Activated naive CD4-positive, alpha-beta T cell treated with anti-CD3 and anti-CD28 coated beads, Interleukin-2, amount 50 U/mL, for 24 hours (primary cell): ENCODE data around the gene RCBTB1.
A peak's percentile ranks its signal among the peaks of the same experiment; 100 is the strongest.
"Not testable (repeated sequence)": the region's sequence is repeated elsewhere in the genome, so short reads cannot be mapped to it uniquely, and the experiment has no call there.

ENCODE experiments used
- H3K27ac Mint-ChIP-seq: one replicate; pipeline ENCODE4 v1.8.0; 2021; ENCODE audit warnings: mild to moderate bottlenecking, mixed read lengths
- H3K27me3 Mint-ChIP-seq: one replicate; pipeline ENCODE4 v1.8.0; 2021; ENCODE audit warnings: mixed read lengths
- H3K36me3 Mint-ChIP-seq: one replicate; pipeline ENCODE4 v1.8.0; 2021; ENCODE audit warnings: mixed read lengths
- H3K4me1 Mint-ChIP-seq: one replicate; pipeline ENCODE4 v1.8.0; 2021; ENCODE audit warnings: mixed read lengths
- H3K4me3 Mint-ChIP-seq: one replicate; pipeline ENCODE4 v1.8.0; 2021; ENCODE audit warnings: mild to moderate bottlenecking, mixed read lengths
- H3K9me3 Mint-ChIP-seq: one replicate; pipeline ENCODE4 v1.8.0; 2021; ENCODE audit warnings: mixed read lengths

Gene RCBTB1

DNA sequence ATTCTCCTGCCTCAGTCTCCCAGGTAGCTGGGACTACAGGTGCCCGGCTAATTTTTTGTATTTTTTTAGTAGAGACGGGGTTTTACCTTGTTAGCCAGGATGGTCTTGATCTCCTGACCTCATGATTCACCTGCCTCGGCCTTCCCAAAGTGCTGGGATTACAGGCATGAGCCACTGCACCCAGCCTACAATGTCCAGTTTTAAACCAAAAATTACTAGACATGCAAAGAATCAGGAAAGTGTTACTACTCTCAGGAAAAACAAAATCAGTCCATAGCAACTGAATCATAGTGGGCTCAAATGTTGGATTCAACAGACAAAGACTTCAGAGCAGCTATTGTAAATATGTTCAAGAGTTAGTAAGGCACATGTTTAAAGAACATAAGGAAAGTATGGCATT, 26.7 kb upstream of the RCBTB1 start:
- H3K27ac Mint-ChIP-seq, H3K9me3 Mint-ChIP-seq, H3K36me3 Mint-ChIP-seq, H3K4me1 Mint-ChIP-seq, H3K4me3 Mint-ChIP-seq, H3K27me3 Mint-ChIP-seq: not testable (repeated sequence)

DNA sequence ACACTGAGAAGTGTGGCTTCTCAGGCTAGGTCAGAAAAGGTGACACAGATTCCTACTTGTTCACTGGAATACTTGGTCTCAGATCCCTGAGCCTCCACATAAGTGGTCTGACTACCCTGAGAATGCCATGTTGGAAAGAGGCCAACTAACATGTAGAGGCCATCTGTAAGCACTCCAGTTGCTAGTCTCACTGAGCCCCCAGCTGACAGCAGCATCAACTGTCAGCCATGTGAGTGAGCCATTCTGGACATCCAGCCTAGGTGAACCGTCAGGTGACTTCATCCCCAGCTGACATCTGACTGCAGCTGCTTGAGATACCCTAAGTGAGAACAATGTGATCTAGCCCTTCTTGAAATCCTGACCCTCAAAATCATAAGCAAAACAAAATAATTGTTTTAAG, 24.8 kb upstream of the RCBTB1 start:
- Mint-ChIP-seq H3K9me3 (no peaks in the 10 kb centered on the region), H3K36me3 (peaks cover 3% of the 10 kb centered on the region), H3K4me3 (no peak overlapping the region), H3K4me1 (peaks cover 5% of the 10 kb centered on the region), H3K27ac (no peak overlapping the region), H3K27me3 (no peaks in the 10 kb centered on the region)

DNA sequence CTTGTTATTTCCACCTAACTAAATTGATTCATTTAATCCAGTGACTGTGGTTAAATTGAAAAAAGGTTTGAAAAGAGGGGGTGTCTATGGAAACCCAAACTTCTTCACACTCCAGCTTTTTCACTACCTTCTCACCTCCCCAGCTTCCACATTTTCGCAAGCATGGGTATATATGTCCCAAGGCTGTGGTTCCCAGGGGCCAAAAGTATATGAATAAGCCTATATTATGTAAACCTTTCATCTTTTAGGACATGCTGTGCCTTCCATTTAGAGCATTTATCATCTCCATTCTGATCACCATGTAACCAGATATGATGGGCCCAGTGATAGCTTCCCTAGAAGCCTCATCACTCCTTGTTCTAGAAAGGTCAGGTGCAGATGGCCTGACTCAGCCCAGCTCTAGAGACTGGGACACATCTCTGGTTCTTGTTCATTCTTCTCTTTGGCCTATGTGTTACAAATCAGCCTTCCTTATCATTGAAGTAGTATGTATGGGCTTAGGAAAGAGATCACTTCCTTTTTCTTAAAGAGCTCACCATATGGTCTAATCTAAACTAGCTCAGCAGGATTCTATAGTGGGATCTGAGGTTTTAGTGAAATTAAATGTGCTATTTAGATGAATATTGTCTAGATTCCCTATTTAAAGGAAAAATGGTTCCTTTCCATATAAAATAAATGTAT, 23.4 kb upstream of the RCBTB1 start:
- no peak overlapping the region for H3K4me3 Mint-ChIP-seq
- peaks cover 3% of the 10 kb centered on the region for H3K36me3 Mint-ChIP-seq
- no peaks in the 10 kb centered on the region for H3K27me3 Mint-ChIP-seq
- no peaks in the 10 kb centered on the region for H3K9me3 Mint-ChIP-seq
- H3K27ac Mint-ChIP-seq, result no peak overlapping the region
- peaks cover 5% of the 10 kb centered on the region for H3K4me1 Mint-ChIP-seq

DNA sequence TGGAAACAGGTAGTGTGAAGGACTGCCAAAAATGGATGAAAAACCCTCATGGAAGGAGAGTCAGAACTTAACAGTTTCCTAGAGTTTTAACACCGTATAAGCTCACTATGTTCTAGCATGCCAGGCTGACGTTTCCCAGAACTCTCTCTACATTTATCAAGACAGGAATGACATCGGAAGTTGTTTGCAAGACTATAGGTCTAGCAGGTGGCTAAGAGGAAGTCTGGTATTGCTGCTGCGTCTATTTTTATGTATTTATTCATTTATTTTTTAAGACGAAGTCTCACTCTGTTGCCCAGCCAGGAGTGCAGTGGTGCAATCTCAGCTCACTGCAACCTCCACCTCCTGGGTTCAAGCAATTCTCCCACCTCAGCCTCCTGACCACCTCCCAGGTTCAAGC, 22.4 kb upstream of the RCBTB1 start:
- peaks cover 3% of the 10 kb centered on the region for H3K36me3 Mint-ChIP-seq
- no peaks in the 10 kb centered on the region for H3K27me3 Mint-ChIP-seq
- H3K27ac Mint-ChIP-seq, result no peak overlapping the region
- no peak overlapping the region for H3K4me3 Mint-ChIP-seq
- peaks cover 5% of the 10 kb centered on the region for H3K4me1 Mint-ChIP-seq
- H3K9me3 Mint-ChIP-seq, result no peaks in the 10 kb centered on the region

DNA sequence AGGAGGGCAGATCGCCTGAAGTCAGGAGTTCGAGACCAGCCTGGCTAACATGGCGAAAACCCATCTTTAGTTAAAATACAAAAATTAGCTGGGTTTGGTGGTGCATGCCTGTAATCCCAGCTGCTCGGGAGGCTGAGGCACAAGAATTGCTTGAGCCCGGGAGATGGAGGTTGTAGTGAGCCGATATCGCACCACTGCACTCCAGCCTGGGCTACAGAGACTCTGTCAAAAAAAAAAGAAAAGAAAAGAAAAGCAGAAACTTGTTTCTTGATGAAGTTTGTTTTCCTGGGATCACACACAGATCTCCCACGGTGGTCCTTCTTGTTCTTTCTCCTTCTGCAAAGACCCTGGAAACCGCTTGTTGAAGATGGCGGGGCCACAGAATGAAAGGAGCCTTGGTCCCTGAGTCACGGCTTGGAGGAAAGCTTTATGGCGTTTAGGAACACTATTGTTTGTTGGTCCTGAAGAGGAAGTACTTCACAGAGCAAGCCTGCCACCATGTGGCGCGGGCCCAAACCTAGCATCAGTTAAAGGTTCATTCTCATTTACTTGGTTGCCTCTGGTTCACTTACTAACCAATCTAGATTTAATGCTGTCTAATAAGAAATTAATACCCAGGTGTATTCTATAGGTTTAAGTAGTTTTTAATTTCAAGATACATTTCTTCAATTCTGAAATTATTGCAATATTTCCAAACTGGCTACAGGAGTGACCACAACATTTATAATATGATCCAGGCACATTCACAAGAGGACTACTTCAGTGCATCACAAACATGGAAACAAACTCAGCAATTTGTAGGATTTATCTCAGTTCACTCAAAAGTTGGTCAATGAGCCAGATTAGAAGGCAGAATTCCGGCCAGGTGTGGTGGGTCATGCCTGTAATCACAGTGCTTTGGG, 21.6 kb upstream of the RCBTB1 start:
- H3K4me1 Mint-ChIP-seq, result peaks cover 5% of the 10 kb centered on the region
- H3K36me3 Mint-ChIP-seq, result no peaks in the 10 kb centered on the region
- H3K27ac Mint-ChIP-seq, result peak overlapping the region; percentile 74
- H3K4me3 Mint-ChIP-seq, result peak overlapping the region; percentile 84
- H3K27me3 Mint-ChIP-seq, result no peaks in the 10 kb centered on the region
- H3K9me3 Mint-ChIP-seq, result no peaks in the 10 kb centered on the region

DNA sequence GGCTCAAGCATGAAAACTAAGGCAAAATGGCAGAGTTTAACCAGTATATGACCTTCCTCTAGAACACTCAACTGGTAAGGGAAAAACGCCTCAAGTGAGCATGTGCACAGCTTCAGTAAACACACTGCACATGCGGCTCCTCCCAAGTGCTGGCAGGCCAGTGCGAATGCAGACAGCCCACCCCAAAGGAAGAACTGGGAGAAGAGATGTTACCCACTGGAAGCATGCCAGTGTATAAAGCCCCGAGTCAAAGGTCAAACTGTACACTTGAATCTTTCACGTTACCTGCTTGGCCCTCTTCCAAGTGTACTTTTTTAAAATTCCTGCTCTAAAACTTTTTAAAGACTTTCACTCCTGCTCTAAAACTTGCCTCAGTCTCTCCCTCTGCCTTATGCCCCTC, 19.2 kb upstream of the RCBTB1 start:
- Mint-ChIP-seq H3K4me3 (no peak overlapping the region), H3K9me3 (no peaks in the 10 kb centered on the region), H3K27ac (no peak overlapping the region), H3K4me1 (peaks cover 5% of the 10 kb centered on the region), H3K27me3 (no peaks in the 10 kb centered on the region), H3K36me3 (no peaks in the 10 kb centered on the region)

DNA sequence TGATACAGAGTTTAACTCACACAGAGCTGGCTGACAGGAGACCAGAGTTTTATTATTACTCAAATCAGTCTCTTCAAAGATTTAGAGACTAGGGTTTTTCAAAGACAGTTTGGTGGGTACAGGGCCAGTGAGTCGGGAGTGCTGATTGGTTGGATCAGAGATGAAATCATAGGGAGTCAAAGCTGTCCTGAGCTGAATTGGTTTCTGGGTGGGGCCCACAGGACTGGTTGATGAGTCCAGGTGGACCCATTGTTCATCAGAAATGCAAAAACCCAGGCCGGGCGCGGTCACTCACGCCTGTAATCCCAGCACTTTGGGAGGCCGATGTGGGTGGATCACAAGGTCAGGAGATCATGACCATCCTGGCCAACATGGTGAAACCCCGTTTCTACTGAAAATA, 17.3 kb upstream of the RCBTB1 start:
- H3K4me1 Mint-ChIP-seq, H3K27me3 Mint-ChIP-seq, H3K4me3 Mint-ChIP-seq, H3K36me3 Mint-ChIP-seq, H3K27ac Mint-ChIP-seq, H3K9me3 Mint-ChIP-seq: not testable (repeated sequence)

DNA sequence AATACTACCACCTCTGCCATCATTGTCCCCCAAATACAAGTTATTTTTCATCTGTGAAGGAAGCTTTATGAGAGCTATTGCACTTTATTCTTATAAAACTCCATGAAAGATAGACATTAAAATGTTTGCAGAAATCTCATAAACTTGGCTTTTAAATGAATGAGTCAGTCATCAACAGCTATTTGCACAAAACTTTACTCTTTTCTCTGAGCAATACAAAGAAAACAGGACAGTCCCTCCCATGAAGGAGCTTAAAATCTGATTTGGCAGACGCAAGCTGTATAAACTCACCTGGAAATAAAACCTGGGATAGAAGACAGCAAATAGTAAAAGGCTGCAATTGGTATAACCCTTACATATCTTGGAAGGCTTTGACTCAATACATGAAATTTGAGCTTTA, 16.6 kb upstream of the RCBTB1 start:
- H3K36me3 Mint-ChIP-seq, result no peaks in the 10 kb centered on the region

DNA sequence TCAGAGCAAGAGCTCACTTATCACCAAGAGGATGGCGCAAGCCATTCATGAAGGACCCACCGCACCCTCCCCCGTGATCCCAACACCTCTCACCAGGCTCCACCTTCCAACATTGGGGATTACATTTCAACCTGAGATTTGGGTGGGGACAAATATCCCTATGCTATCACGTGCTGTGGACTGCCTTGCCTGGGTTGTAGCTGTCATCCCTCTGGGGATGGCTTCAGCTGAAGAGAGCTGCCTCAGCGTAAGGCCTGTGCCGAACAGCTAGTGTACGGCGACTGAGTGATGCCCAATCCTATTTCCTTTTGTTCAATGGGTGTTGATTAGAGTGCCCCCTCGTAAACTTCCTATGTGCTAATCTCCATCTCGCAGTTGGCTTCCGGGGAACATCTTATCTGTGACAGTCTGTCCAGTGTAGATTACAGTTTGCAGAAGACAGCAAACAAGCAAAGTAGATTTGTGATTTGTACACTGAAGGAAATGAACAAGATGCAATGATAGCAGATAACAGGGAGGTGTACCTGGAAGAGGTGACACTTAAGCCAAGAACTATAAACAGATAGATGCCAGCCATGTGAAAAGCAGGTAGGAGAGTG, 11.8 kb upstream of the RCBTB1 start:
- no peaks in the 10 kb centered on the region for H3K4me1 Mint-ChIP-seq
- no peaks in the 10 kb centered on the region for H3K9me3 Mint-ChIP-seq
- H3K27me3 Mint-ChIP-seq, result no peaks in the 10 kb centered on the region
- no peak overlapping the region for H3K27ac Mint-ChIP-seq
- H3K4me3 Mint-ChIP-seq, result no peak overlapping the region
- H3K36me3 Mint-ChIP-seq, result no peaks in the 10 kb centered on the region

More for the DNA sequence above, 16.6 kb upstream of the RCBTB1 start:
- no peak overlapping the region for H3K4me3 Mint-ChIP-seq
- no peak overlapping the region for H3K27ac Mint-ChIP-seq
- H3K27me3 Mint-ChIP-seq, result no peaks in the 10 kb centered on the region
- peaks cover 2% of the 10 kb centered on the region for H3K4me1 Mint-ChIP-seq
- H3K9me3 Mint-ChIP-seq, result no peaks in the 10 kb centered on the region

DNA sequence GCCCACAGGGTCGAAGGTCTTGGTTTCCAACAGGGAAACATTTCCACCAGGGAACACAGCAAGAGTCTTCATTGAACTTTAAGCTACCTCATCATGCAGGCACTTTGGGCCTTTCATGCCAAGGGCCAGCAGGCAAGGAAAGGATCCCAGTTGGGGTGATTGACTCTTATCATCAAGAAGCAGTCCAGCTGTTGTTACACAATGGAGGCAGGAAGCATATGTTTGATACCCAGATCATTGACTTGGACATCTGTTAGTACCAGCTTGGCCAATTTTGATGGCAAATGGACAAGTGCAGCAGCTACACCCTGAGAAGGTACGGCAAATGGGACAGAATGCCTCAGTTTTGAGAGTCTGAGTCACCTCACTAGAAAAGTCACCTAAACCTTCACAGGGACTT, 10.9 kb upstream of the RCBTB1 start:
- Mint-ChIP-seq H3K9me3 (no peaks in the 10 kb centered on the region), H3K27ac (no peak overlapping the region), H3K4me1 (no peaks in the 10 kb centered on the region), H3K36me3 (no peaks in the 10 kb centered on the region), H3K27me3 (no peaks in the 10 kb centered on the region), H3K4me3 (no peak overlapping the region)

DNA sequence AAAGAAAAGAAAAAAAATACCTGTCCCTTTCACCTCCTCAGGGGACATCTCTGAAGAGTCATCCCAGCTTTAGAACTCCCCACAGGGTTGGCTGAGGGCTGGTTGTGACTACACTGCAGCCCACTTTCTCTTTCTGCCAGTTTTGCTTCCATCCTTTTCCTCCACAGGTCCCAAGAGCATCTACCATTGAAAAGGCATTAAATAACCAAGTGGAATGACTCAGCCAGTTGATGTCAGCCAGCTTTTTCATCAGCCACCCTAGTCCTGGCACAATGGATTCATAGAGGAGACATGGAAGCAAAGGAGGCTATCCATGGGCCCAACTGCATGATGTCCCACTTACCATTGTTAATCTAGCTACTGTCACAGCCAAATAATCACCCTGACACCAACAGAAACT, 9.2 kb upstream of the RCBTB1 start:
- Mint-ChIP-seq H3K36me3 (no peaks in the 10 kb centered on the region), H3K9me3 (no peaks in the 10 kb centered on the region)

DNA sequence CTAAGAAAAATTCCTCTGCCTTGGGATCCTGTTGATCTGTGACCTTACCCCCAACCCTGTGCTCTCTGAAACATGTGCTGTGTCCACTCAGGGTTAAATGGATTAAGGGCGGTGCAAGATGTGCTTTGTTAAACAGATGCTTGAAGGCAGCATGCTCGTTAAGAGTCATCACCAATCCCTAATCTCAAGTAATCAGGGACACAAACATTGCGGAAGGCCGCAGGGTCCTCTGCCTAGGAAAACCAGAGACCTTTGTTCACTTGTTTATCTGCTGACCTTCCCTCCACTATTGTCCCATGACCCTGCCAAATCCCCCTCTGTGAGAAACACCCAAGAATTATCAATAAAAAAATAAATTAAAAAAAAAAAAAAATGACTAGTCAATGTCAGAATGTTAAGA, 8.5 kb upstream of the RCBTB1 start:
- not testable (repeated sequence) for H3K4me3 Mint-ChIP-seq, H3K27ac Mint-ChIP-seq, H3K36me3 Mint-ChIP-seq, H3K9me3 Mint-ChIP-seq, H3K4me1 Mint-ChIP-seq, H3K27me3 Mint-ChIP-seq

More for the DNA sequence above, 9.2 kb upstream of the RCBTB1 start:
- Mint-ChIP-seq H3K27me3 (no peaks in the 10 kb centered on the region), H3K27ac (no peak overlapping the region), H3K4me3 (no peak overlapping the region), H3K4me1 (no peaks in the 10 kb centered on the region)

DNA sequence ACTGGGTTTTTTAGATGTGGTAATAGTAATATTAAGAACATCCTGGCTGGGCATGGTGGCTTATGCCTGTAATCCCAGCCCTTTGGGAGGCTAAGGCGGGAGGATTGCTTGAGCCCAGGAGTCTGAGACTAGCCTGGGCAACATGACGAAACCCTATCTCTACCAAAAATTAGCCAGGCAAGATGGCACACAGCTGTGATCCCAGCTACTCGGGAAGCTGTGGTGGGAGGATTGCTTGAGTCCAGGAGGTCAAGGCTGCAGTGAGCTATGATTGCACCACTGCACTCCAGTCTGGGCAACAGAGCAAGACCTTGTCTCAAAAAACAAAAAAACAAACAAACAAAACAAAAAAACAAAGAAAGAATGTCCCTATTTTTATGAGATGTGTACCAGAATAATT, 5.4 kb upstream of the RCBTB1 start:
- not testable (repeated sequence) for H3K27ac Mint-ChIP-seq, H3K27me3 Mint-ChIP-seq, H3K4me3 Mint-ChIP-seq, H3K36me3 Mint-ChIP-seq, H3K9me3 Mint-ChIP-seq
- H3K4me1 Mint-ChIP-seq, result peaks cover 13% of the 10 kb centered on the region

DNA sequence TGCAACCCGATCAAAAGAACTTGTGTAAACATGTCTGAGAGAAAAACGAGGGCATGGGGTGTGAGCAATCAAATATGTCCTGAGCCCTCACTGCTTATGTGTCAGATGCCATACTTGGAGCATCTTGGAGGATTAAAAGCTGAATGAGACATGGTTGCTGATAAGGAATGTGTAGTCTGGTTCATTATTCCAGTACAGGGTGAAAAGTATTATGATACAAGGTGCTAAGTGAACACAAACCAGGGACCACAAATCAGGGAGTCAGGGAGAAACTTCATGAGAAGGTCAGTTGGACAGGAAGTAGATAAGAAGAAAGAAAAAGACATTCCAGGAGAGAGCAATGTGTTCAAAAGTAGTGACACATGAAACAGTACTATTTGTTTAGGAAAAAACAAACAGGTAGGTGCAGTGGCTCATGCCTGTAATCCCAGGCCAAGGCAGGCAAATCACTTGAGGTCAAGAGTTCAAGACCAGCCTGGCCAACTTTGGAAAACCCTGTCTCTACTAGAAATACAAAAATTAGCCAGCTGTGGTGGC, 2.0 kb upstream of the RCBTB1 start:
- H3K9me3 Mint-ChIP-seq, result no peaks in the 10 kb centered on the region
- peak overlapping the region; percentile 13 for H3K27ac Mint-ChIP-seq
- no peak overlapping the region for H3K4me3 Mint-ChIP-seq
- H3K27me3 Mint-ChIP-seq, result no peaks in the 10 kb centered on the region
- H3K36me3 Mint-ChIP-seq, result no peaks in the 10 kb centered on the region
- H3K4me1 Mint-ChIP-seq, result peaks cover 37% of the 10 kb centered on the region

DNA sequence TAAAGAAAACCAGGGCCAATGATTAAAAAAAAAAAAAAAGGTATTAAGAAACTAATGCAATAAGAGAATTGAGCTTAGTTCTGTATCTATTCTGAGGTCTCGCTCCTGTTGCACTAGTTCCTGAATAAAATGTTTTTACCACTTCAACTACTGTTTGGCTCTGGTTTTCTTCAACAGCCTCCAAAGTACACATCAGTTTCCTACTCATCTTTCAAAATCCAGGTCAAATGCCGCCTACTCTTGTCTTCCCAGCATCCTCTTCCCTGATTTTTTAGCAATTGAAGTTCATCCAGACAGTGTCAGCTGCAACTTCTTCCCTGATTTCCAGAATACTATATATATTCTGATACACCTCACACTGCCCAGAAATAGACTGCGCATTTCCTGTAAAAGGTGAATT, 1.4 kb upstream of the RCBTB1 start:
- H3K27ac Mint-ChIP-seq, result peak overlapping the region; percentile 79

DNA sequence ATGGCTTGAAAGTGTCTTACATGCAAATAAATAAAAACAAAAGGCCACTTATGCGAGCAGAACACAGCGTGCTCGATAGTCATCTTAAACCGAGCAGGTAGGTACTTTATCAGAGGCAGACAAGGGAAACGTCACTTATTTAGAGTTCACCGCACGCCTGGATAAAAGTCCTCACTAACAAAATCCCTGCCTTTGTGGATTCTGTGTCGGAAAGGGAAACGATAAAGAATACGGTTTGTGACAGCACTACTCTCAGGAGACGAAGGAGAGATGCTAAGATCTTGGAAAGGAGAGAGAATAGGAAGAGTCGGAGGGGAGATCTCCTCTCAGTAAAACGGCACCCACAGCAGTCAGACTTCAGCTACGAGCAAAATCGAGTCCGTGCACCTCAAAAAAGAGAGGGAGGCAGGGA, 581 bp downstream of the RCBTB1 start:
- Mint-ChIP-seq H3K4me3 (peak overlapping the region; percentile 92), H3K36me3 (peaks cover 2% of the 10 kb centered on the region), H3K9me3 (no peaks in the 10 kb centered on the region), H3K27ac (peak overlapping the region; percentile 97), H3K4me1 (peaks cover 48% of the 10 kb centered on the region), H3K27me3 (no peaks in the 10 kb centered on the region)

More for the DNA sequence above, 1.4 kb upstream of the RCBTB1 start:
- H3K27me3 Mint-ChIP-seq, result no peaks in the 10 kb centered on the region
- H3K4me3 Mint-ChIP-seq, result peak overlapping the region; percentile 92
- H3K4me1 Mint-ChIP-seq, result peaks cover 39% of the 10 kb centered on the region
- no peaks in the 10 kb centered on the region for H3K36me3 Mint-ChIP-seq
- no peaks in the 10 kb centered on the region for H3K9me3 Mint-ChIP-seq
